ENCODE results near the gene CSRP3.

Gene CSRP3

DNA sequence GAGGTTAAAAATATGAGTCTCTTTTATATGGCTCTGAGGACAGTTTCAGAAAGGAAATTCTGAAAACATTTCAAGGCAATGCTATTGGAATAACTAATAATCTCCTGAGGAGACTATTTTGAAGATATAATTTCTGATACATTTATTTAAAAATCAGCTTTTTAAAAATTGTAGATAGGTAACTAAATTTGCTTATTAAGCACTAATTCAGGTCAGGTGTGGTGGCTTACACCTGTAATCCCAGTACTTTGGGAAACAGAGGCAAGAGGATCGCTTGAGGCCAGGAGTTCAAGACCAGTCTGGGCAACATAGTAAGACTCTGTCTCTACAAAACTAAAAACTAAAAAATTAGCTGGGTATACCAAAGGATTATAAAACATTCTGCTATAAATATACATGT is 67.8 kb downstream of the CSRP3 start:
- H3K4me3 ChIP-seq (ENCODE audit: low read depth, low read length), result no peak overlapping the region
- DNase-seq (ENCODE audit: low read depth), result no peak
- TF ChIP-seq, protein P1, sequence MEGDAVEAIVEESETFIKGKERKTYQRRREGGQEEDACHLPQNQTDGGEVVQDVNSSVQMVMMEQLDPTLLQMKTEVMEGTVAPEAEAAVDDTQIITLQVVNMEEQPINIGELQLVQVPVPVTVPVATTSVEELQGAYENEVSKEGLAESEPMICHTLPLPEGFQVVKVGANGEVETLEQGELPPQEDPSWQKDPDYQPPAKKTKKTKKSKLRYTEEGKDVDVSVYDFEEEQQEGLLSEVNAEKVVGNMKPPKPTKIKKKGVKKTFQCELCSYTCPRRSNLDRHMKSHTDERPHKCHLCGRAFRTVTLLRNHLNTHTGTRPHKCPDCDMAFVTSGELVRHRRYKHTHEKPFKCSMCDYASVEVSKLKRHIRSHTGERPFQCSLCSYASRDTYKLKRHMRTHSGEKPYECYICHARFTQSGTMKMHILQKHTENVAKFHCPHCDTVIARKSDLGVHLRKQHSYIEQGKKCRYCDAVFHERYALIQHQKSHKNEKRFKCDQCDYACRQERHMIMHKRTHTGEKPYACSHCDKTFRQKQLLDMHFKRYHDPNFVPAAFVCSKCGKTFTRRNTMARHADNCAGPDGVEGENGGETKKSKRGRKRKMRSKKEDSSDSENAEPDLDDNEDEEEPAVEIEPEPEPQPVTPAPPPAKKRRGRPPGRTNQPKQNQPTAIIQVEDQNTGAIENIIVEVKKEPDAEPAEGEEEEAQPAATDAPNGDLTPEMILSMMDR (IDR thresholded peaks at IDR 0.05; ENCODE audit: control insufficient read depth, extremely low read depth, insufficient read depth), result no peak
